HepG2 (cell line): ENCODE results near the gene CXCL8.

Experiments used
- ERF ChIP-seq: IDR thresholded peaks from 2 replicates; pipeline ENCODE4 v1.6.1; 2018; ENCODE audit warnings: missing biosample characterization, missing genetic modification reagents
- KAT2B ChIP-seq: fragments of 150-350 bp; IDR thresholded peaks from 2 replicates; pipeline ENCODE4 v1.6.1; 2014; ENCODE audit warnings: low read depth, low read length, borderline replicate concordance
- TAF1 ChIP-seq: sonication (generic); formaldehyde crosslinking; IDR thresholded peaks from 2 replicates; pipeline ENCODE4 v1.4.0; 2020; ENCODE audit warnings: missing genetic modification reagents
- TF ChIP-seq, protein P1 (sequence below): IDR thresholded peaks from 2 replicates; pipeline ENCODE4 v1.6.1; 2016; ENCODE audit warnings: missing biosample characterization, missing genetic modification reagents, low read depth

DNA sequence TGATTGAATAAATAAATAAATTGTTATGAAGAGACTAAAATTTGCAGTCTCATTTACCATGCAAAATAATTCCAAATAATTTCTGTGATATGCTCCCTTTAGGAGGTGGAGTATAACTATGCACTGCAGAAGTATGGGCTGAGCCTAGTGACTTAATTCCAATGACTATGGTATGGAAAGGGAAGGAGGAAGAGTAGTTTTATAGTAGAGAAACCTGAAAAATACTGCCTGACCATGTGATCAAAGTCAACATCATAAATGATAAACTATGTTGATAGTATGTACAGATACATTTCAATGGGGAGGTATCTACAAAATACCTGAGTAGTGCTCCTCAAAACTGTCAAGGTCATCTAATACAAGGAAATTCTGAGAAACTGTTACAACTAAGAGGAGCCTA lies 14.6 kb downstream of the CXCL8 start:
- TF ChIP-seq ERF (CRISPR knock-in tag) (no peak), TAF1 (CRISPR knock-in tag) (no peak), KAT2B (no peak)
- TF ChIP-seq, protein P1, sequence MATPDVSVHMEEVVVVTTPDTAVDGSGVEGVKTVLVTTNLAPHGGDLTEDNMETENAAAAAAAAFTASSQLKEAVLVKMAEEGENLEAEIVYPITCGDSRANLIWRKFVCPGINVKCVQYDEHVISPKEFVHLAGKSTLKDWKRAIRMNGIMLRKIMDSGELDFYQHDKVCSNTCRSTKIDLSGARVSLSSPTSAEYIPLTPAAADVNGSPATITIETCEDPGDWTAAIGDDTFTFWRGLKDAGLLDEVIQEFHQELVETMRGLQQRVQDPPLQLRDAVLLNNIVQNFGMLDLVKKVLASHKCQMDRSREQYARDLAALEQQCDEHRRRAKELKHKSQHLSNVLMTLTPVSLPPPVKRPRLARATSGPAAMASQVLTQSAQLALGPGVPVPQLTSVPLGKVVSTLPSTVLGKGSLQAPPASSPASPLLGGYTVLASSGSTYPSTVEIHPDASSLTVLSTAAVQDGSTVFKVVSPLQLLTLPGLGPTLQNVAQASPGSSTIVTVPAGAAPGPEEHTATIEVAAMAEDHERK (CRISPR knock-in tag) = no peak
